Gastrocnemius medialis (tissue), 4 donors: ENCODE results near the gene ZNF846.

Experiments
- POLR2A ChIP-seq, 2 donors: fragments of 450-650 bp; IDR thresholded peaks; one replicate each; pipeline ENCODE4 v1.6.1; 2017; ENCODE audit warnings: antibody characterized with exemption in 2 of 2, mild to moderate bottlenecking in 2 of 2, moderate library complexity in 2 of 2
- TF ChIP-seq, protein P1 (sequence below), 5 experiments: fragments of 450-650 bp in 3 of 5; fragments of 200-600 bp in 2 of 5; sonication (generic) in 2 of 5; IDR thresholded peaks in 4 of 5; conservative IDR thresholded peaks in 1 of 5; 1 replicate in 4 of 5; 2 replicates in 1 of 5; pipeline ENCODE4 v1.5.1; 2016 to 2019; ENCODE audit warnings: antibody characterized with exemption in 5 of 5, mild to moderate bottlenecking in 3 of 5, moderate library complexity in 3 of 5

DNA sequence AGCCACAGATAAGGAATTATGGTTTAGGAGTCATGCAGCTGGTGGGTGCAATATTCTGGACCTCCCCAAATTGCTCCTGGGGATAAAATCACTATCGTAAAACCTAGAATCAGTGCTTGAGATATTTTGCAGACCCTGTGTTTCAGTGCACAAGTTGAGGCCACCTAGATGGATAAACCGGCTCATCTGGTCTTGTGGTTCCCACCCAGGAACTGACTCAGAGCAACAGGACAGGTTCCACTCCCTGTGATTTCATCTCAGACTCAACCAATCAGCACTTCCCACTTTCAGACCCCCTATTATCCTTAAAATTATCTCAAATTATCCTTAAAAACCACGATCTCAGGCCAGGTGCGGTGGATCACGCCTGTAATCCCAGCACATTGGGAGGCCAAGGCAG lies 29.3 kb upstream of the ZNF846 start:
- TF ChIP-seq, protein P1, sequence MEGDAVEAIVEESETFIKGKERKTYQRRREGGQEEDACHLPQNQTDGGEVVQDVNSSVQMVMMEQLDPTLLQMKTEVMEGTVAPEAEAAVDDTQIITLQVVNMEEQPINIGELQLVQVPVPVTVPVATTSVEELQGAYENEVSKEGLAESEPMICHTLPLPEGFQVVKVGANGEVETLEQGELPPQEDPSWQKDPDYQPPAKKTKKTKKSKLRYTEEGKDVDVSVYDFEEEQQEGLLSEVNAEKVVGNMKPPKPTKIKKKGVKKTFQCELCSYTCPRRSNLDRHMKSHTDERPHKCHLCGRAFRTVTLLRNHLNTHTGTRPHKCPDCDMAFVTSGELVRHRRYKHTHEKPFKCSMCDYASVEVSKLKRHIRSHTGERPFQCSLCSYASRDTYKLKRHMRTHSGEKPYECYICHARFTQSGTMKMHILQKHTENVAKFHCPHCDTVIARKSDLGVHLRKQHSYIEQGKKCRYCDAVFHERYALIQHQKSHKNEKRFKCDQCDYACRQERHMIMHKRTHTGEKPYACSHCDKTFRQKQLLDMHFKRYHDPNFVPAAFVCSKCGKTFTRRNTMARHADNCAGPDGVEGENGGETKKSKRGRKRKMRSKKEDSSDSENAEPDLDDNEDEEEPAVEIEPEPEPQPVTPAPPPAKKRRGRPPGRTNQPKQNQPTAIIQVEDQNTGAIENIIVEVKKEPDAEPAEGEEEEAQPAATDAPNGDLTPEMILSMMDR (IDR thresholded peaks at IDR 0.05 in 4 of 5, conservative IDR thresholded peaks at IDR 0.05 in 1 of 5) = no peak
- no peak for TF ChIP-seq POLR2A (IDR thresholded peaks at IDR 0.05)
